IPS-20b (cell line): ENCODE data around the gene PCK2.

ENCODE experiments used
- H3K27ac ChIP-seq: one replicate; pipeline ENCODE4 v1.5.1; 2013; ENCODE audit warnings: low read length
- H3K27me3 ChIP-seq: 2 replicates; pipeline ENCODE4 v1.6.1; 2013; ENCODE audit warnings: mild to moderate bottlenecking, low read length, inconsistent platforms; ENCODE audit not compliant: insufficient read depth
- H3K36me3 ChIP-seq: 2 replicates; pipeline ENCODE4 v1.6.1; 2013; ENCODE audit warnings: low read depth, mild to moderate bottlenecking, inconsistent platforms, low read length, moderate library complexity; ENCODE audit not compliant: insufficient read depth
- H3K4me1 ChIP-seq: 2 replicates; pipeline ENCODE4 v1.6.1; 2013; ENCODE audit warnings: mild to moderate bottlenecking, control low read depth, inconsistent platforms, low read length, moderate library complexity; ENCODE audit not compliant: insufficient read depth
- H3K4me3 ChIP-seq: 2 replicates; pipeline ENCODE4 v1.5.1; 2013; ENCODE audit warnings: mild to moderate bottlenecking, low read length, inconsistent platforms
- H3K9ac ChIP-seq: 2 replicates; pipeline ENCODE4 v1.6.1; 2013; ENCODE audit warnings: low read depth, mild to moderate bottlenecking, inconsistent platforms, low read length, moderate library complexity
- H3K9me3 ChIP-seq: 2 replicates; pipeline ENCODE4 v1.6.1; 2013; ENCODE audit warnings: mild to moderate bottlenecking, low read depth, low read length, inconsistent platforms; ENCODE audit not compliant: insufficient read depth

Gene PCK2

DNA sequence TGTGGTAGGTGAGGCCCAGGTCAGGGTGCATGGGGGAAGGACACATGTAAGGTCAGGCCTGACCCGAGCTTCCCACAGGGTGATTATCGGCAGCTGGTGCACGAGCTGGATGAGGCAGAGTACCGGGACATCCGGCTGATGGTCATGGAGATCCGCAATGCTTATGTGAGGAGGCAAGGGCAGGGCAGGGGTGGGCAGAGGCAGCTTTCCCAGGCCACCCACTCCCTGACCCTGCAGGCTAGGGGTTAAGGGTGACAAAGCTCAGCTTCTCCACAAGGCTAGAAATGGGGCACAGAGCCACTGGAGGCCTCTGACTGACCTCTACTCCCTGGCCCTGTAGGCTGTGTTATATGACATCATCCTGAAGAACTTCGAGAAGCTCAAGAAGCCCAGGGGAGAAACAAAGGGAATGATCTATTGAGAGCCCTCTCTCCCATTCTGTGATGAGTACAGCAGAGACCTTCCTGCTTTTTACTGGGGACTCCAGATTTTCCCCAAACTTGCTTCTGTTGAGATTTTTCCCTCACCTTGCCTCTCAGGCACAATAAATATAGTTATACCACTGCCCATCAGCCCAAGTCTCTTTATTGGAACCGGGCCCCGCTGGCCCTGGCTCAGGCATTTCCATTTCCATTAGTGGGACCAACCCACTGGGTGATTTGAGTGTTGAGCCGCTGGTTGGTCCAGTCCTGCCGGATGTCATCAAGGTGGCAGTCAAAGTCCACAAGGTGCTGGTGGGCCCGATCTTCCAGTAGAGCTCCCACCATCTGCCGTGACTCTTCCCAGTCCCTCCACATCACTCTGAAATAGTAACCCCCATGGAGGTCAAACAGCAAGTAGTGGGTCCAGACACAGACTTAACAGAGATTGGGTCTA is 44.5 kb downstream of the PCK2 start:
- Histone ChIP-seq H3K9ac (no peak overlapping the region), H3K9me3 (no peaks in the 10 kb centered on the region)

GRCh38 chr14:24139272-24139934 is 45.3 kb downstream of the PCK2 start:
- H3K4me3 ChIP-seq = peak overlapping the region; percentile 99
- H3K9me3 ChIP-seq = no peaks in the 10 kb centered on the region
- H3K9ac ChIP-seq = no peak overlapping the region
- H3K4me1 ChIP-seq = peaks cover 18% of the 10 kb centered on the region
- no peak overlapping the region for H3K27ac ChIP-seq
- H3K27me3 ChIP-seq = no peaks in the 10 kb centered on the region
- peaks cover 39% of the 10 kb centered on the region for H3K36me3 ChIP-seq

More for the DNA sequence above, 44.5 kb downstream of the PCK2 start:
- peaks cover 18% of the 10 kb centered on the region for H3K4me1 ChIP-seq
- H3K27me3 ChIP-seq = no peaks in the 10 kb centered on the region
- no peak overlapping the region for H3K27ac ChIP-seq
- peaks cover 32% of the 10 kb centered on the region for H3K36me3 ChIP-seq
- no peak overlapping the region for H3K4me3 ChIP-seq

DNA sequence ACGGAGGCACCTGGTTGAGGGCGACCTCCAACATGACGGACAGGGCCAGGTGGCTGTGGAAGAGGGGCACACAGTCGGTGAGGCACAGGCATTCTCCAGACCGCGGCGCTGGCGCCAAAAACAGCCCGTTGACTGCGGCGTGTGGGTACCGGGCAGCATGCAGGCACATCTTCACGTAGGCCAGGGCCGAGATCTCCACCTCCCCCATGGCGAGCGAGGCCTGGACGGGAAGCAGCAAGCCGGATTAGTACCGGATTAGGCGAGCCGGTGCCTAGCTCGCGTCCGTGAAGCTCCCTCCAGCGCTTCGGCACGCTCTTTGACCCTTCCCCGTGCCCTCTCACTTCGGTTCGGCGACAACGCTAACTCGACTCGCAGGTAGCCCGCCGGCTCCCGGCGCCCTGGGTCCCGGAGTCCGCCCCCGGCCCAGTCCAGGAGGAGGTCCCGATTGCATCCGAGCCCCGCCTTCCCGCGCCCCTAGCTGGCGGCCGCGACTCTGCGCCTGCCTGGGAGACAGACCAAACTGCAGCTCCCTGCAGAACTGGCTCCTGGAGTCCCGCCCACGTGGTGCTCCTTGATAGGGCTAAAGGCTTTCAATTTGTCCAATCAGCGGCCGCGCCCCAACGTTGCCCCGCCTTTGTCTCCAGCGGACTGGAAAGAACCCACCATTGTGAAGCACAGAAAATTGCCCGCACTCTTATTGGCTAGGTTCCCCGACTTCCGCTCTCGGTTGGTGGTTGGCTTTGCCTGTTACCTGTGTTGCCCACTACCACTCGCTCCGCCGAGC is 47.2 kb downstream of the PCK2 start, which contains the start of gene EMC9:
TSS of gene EMC9 (minus strand) at position 495 of the 784 bp plus-strand sequence. CDS start at position 208, 287 bp downstream.
- Histone ChIP-seq H3K27me3 (no peaks in the 10 kb centered on the region), H3K27ac (peak within 1 kb of the TSS; percentile 70), H3K9me3 (no peaks in the 10 kb centered on the region), H3K9ac (peak within 1 kb of the TSS; percentile 96), H3K36me3 (peaks cover 46% of the 10 kb centered on the region), H3K4me3 (peak within 1 kb of the TSS; percentile 99), H3K4me1 (peaks cover 18% of the 10 kb centered on the region)

DNA sequence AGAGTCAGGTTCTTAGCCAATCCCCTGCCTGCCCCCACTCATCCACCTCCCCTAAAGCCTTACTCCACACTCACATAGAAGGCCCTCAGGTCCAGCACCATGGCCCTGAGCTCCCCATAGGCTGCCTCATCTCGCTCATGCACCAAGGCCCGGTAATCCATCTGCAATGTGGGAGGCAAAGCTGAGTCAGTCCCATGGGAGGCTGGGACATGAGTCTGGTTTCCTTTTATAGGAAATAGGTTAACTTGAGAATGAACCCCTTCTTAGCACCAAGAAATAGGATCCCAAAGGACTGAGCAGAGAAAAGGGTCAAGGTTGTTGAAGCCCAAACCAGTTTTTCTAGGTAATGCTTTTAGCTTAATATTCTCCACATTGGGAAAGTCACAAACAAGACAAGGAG is 49.4 kb downstream of the PCK2 start:
- H3K9ac ChIP-seq = no peak overlapping the region
- H3K4me1 ChIP-seq = peaks cover 14% of the 10 kb centered on the region
- H3K27ac ChIP-seq = no peak overlapping the region
- H3K27me3 ChIP-seq = no peaks in the 10 kb centered on the region
- no peak overlapping the region for H3K4me3 ChIP-seq
- H3K36me3 ChIP-seq = peaks cover 36% of the 10 kb centered on the region
- H3K9me3 ChIP-seq = no peaks in the 10 kb centered on the region

DNA sequence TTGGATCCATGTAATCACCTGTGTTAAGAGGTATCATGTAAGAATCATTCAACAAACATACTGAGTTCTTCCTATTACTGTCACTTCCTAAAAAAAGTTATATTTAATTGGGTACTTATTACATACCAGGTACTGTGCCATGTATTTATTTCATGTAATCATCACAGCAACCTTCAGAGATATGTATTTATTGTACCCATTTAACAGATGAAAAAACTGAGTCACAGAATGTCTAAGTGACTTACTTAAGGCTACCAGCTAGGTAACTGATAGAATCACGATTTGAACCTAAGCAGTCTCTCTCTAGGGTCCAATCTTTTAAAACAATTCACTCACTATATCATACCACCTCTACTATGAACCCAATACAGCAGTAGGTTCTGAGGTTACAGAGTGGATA is 50.3 kb downstream of the PCK2 start:
- Histone ChIP-seq H3K9me3 (no peaks in the 10 kb centered on the region), H3K27me3 (no peaks in the 10 kb centered on the region), H3K4me3 (no peak overlapping the region), H3K36me3 (peaks cover 33% of the 10 kb centered on the region), H3K9ac (no peak overlapping the region), H3K27ac (no peak overlapping the region), H3K4me1 (peaks cover 16% of the 10 kb centered on the region)

GRCh38 chr14:24145219-24145618 is 51.1 kb downstream of the PCK2 start:
- H3K4me1 ChIP-seq = peaks cover 16% of the 10 kb centered on the region
- H3K27ac ChIP-seq = no peak overlapping the region
- H3K9me3 ChIP-seq = no peaks in the 10 kb centered on the region
- H3K9ac ChIP-seq = peak overlapping the region; percentile 94; the same call in 1 of the 2 replicates
- H3K36me3 ChIP-seq = peaks cover 36% of the 10 kb centered on the region
- H3K4me3 ChIP-seq = peak overlapping the region; percentile 97; the same call in 1 of the 2 replicates
- H3K27me3 ChIP-seq = no peaks in the 10 kb centered on the region

DNA sequence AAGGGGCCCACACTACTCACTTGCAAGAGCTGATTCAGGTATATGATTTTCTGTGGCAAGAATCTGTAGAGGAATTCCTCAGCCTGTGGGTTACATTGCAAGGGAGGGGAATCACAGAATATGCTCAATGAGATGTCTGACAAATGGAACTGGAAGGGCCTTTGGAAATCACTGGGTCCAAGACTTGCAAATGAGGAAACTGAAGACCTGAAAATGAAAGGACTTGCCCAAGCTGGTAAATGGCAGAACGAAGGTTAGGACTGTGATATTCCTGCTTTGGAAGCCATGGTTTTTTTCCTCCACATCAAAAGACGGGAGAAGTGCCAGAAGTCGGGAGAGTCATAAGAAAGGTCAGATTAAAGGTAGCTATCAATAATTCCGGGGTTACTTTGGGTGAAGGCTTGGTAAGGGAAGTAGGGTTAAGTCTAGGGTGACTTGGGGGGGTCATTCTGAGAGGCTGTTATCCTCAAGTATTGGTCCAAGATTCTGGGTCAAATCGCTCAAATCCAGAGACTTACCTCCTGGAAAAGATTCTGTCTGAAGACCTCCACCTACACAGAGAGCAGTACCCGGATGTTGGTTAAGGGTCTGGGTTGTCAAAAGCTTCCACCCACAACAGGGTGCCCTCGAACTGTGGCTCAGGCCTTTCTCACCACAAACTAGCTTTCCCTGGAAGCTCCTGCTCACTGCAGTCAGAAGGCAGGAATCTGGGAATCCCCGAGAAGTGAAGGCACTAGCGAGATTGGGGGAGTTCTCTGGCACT is 51.8 kb downstream of the PCK2 start:
- peaks cover 43% of the 10 kb centered on the region for H3K36me3 ChIP-seq
- H3K4me1 ChIP-seq = peaks cover 16% of the 10 kb centered on the region
- H3K27ac ChIP-seq = peak overlapping the region; percentile 53
- H3K9ac ChIP-seq = peak overlapping the region; percentile 94; the same call in 1 of the 2 replicates
- H3K27me3 ChIP-seq = no peaks in the 10 kb centered on the region
- no peaks in the 10 kb centered on the region for H3K9me3 ChIP-seq
- peak overlapping the region; percentile 97 for H3K4me3 ChIP-seq

- Histone ChIP-seq H3K4me3 (peak within 1 kb of the TSS; percentile 97), H3K9me3 (no peaks in the 10 kb centered on the region), H3K4me1 (peaks cover 16% of the 10 kb centered on the region), H3K9ac (peak within 1 kb of the TSS; percentile 94; the same call in 1 of the 2 replicates), H3K27ac (peak within 1 kb of the TSS; percentile 53), H3K36me3 (peaks cover 49% of the 10 kb centered on the region), H3K27me3 (no peaks in the 10 kb centered on the region)
These were observed 52.4 kb downstream of the PCK2 start, which contains the start of gene PSME2 for GRCh38 chr14:24146453-24146977. Gene PSME2, minus strand, starts transcription at chr14:24146610. Its CDS starts 29 bp downstream, at chr14:24146581.

DNA sequence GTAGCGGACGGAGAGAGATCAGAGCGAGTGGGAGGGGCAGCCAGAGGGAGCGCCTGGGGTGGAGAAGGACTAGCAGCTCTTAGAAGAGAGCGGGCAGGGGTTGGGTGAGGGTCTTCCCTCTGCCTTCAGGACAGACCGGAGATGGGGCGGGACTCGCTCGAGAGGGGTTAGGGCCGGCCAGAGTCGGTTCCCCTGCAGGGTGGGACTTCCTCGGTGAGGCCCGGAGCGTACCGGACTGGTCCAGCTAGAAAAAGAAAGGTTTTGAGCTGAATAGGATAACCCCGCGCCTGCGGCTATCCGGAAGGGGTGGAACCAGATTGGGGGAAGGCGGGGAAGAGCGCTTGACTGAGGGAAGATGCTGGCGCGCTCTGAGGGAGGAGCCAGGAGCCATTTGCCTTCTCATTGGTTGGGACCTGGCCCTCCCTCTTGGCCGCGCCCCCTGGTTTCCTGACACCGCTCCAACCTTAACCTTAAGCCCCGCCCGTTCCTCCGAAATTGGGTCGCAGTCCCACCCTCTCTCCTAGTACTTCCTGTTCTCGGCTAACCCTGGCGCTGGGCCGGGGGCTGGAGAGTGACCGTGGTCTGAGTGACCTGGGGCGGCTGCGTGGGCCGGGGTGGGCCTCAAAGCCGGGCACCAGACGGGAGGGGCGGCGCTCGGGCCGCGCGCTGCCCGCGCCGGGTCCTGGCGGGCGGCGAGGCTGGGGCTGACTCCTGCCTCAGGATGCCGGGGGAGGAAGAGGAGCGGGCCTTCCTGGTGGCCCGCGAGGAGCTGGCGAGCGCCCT is 53.1 kb downstream of the PCK2 start, which contains the start of gene RNF31:
TSS of gene RNF31 (plus strand) at position 521 of the 783 bp plus-strand sequence. CDS start at position 722, 201 bp downstream.
- H3K4me3 ChIP-seq = peak within 1 kb of the TSS; percentile 97
- H3K9ac ChIP-seq = peak within 1 kb of the TSS; percentile 94
- H3K36me3 ChIP-seq = peaks cover 56% of the 10 kb centered on the region
- peaks cover 13% of the 10 kb centered on the region for H3K4me1 ChIP-seq
- H3K27me3 ChIP-seq = no peaks in the 10 kb centered on the region
- peak within 1 kb of the TSS; percentile 53 for H3K27ac ChIP-seq
- no peaks in the 10 kb centered on the region for H3K9me3 ChIP-seq
